HG02623 (cell line): ENCODE results near the gene TRAF2.

Experiments used
- ATAC-seq: cut with Tn5 transposase; IDR thresholded peaks from one replicate; pipeline ENCODE4 v1.9.1; 2021; ENCODE audit warnings: moderate library complexity; ENCODE audit not compliant: unreplicated experiment

The TRAF2 gene

DNA sequence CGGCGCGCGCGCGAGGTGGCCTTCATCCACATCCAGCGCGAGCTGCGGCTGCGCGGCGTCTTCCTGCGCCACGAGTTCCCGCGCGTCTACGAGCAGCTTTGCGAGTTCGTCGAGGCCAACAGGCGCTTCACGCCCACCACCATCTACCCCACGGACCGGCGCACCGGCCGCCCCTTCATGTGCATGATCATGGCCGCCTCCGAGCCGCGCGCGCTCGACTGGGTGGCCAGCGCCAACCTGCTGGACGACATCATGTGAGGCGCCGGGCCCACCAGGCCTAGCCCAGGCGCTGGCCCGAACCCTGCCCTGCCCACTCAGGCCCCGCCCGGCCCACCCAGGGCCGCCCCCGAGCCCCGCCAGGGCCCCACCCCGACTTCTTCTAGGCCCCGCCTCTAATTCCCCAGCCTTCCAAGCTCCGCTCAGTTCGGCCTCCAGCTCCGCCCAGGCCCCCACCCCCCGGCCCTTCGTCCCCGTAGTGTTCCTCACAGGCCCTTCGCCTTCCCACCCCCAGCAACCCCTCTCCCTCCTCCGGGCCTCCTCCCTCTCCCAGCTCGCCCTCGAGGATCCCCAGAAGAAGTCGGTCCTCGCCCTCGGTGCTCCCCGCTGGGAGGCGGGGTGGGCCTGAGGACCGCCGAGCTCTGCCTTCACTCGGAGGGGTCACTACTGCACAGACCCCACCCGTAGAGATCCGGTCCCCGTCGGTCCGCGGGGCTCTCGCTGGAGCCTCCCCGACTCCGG is 39.1 kb upstream of the TRAF2 start:
- ATAC-seq = no peak

- ATAC-seq = no peak
These were observed 38.4 kb upstream of the TRAF2 start for GRCh38 chr9:136847826-136848392.

- no peak for ATAC-seq
These were observed 37.8 kb upstream of the TRAF2 start for GRCh38 chr9:136848393-136849037.

GRCh38 chr9:136849038-136849959 is 37.0 kb upstream of the TRAF2 start, which contains the start of gene PHPT1:
Gene PHPT1 (plus strand): TSS chr9:136849409. CDS start chr9:136849431, 22 bp downstream.
- ATAC-seq = peak; percentile 75

DNA sequence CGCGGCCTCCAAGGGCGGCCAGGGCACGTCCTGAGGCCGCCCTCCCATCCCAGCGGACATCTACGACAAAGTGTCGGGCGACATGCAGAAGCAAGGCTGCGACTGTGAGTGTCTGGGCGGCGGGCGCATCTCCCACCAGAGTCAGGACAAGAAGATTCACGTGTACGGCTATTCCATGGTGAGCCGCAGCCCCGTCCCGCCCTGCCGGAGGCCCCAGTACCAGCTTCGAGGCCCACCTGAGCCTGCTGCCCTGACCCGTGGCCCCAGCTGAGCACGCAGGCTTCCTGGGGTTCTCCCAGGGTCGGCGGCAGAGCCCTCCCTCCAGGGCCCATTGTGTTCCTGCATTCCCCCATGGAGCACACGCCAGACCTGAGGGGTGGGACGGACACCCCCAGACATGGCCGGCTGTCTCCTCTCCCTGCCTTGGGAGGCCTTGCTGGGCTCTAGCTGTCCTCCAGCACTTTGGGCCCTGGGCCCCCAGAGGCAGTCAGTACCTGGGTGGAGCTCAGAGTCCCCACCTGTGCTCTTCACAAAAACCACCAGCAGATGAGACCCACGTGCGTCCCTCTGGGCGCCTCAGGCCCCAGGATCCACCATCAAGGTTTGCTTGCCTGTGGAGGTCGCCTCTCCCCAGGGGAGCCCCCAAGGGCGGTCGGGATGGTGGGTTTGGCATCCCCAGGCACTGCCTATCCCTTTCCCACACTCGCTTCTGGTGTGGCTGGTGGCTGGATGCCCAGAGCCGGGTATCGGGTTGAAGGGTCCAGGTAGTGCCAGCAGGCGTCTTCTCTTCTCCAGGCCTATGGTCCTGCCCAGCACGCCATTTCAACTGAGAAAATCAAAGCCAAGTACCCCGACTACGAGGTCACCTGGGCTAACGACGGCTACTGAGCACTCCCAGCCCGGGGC is 36.1 kb upstream of the TRAF2 start:
- no peak for ATAC-seq

DNA sequence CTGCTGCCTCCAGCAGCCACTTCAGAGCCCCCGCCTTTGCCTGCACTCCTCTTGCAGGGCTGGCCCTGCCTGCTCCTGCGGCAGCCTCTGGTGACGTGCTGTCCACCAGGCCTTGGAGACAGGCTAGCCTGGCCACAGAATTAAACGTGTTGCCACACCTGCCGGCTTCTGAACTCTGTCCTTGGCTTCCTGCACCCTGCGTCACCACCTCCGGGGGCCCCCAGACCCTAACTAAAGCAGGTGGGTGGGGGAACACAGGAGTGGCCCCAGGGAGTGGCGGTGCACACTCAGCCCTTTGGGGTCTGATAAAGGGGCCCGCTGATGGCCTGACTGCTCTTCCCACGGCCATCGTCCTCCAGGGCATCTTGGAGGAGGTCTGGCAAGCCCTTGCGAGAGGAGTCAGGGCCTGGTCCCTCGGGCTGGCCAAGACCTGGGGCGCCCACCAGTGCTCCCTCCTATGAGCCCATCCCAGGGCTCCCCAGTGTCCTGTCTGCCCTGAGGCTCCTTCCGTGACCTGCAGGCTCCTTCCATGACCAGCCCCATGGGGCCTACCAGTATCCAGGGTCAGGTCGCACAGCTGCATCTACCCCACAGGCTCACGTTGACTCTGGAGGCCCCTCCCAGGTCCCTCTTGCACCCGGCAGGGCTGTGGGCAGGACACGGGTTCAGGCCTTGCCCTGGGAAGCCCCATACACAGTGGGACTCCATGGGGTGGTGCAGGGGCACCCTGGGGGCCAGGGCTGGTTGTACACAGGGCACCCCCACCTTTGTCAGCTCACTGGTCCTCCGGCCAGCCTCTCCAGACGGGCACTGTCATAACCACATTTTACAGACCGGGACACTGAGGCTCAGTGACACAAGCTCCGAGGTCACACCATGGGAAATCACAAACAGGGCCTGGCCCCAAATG is 35.2 kb upstream of the TRAF2 start:
- no peak for ATAC-seq

- ATAC-seq = no peak
These were observed 34.2 kb upstream of the TRAF2 start, which contains the start of gene MAMDC4 for GRCh38 chr9:136851941-136852663. Gene MAMDC4 (plus strand): TSS chr9:136852346. CDS start chr9:136852417, 71 bp downstream.

DNA sequence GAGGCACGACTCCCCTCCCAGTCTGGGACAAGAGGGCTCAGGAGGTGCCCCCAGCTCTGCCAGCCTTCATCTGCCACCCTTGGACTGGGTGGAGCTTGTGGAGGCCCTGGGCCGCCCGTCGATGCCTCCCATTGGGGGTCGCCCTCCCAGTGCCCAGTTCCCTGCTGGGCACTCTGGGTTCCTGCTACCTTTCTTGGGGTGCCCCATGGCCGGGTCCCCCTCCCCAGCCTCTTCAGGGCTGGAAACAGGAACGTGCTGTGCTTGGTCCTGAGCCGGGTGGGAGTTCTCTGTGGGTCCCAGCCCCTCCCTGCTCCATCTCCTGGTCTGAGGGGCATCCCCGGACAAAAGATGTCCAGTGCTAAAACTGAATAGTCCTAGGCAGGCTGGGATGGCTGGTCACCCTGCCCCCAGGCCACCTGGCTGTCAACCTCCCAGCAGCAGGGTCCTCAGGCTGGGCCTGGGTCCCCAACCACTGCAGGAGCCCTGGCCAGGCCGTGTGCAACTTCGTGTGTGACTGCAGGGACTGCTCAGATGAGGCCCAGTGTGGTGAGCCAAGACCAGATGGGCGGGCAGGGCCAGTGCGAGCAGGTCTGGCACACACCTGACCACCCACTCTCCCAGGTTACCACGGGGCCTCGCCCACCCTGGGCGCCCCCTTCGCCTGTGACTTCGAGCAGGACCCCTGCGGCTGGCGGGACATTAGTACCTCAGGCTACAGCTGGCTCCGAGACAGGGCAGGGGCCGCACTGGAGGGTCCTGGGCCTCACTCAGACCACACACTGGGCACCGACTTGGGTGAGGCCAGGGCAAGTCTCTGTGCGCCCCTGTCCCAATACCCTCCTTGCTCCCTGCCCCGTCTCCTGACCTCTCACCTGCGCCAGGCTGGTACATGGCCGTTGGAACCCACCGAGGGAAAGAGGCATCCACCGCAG is 33.4 kb upstream of the TRAF2 start:
- no peak for ATAC-seq

DNA sequence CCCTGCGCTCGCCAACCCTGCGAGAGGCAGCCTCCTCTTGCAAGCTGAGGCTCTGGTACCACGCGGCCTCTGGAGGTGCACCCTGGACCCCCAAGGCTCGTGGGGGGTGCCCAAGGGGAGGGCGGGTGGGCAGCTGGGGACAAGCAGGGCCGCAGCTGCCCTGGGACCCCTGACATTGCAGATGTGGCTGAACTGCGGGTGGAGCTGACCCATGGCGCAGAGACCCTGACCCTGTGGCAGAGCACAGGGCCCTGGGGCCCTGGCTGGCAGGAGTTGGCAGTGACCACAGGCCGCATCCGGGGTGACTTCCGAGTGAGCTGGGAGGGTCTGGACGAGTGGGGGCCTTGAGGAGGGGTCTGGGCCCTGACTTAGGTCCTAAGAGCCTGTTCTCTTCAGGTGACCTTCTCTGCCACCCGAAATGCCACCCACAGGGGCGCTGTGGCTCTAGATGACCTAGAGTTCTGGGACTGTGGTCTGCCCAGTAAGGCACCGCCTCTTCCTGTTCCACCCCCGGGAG is 32.7 kb upstream of the TRAF2 start:
- ATAC-seq = no peak

- ATAC-seq = no peak
These were observed 32.0 kb upstream of the TRAF2 start for GRCh38 chr9:136854113-136854841.

DNA sequence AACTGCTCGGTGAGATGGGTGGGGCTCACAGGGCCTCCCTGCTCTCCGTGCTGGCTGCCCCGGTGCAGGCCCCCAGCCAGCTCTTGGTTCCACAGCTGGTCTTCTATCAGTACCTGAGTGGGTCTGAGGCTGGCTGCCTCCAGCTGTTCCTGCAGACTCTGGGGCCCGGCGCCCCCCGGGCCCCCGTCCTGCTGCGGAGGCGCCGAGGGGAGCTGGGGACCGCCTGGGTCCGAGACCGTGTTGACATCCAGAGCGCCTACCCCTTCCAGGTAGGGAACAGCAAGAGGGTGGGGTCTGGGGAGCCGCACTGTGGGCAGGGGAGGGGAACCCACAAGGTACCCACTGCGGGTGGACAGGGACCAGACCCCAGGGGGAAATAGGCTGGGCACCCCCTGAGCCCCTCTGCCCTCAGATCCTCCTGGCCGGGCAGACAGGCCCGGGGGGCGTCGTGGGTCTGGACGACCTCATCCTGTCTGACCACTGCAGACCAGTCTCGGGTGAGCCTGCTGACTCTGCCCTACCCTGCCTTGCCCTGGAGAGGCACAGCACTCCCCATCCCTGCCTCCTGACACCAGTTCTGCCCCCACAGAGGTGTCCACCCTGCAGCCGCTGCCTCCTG is 31.4 kb upstream of the TRAF2 start:
- no peak for ATAC-seq

- no peak for ATAC-seq
These were observed 30.7 kb upstream of the TRAF2 start for GRCh38 chr9:136855461-136856078.

GRCh38 chr9:136856079-136856476 is 30.2 kb upstream of the TRAF2 start:
- no peak for ATAC-seq

DNA sequence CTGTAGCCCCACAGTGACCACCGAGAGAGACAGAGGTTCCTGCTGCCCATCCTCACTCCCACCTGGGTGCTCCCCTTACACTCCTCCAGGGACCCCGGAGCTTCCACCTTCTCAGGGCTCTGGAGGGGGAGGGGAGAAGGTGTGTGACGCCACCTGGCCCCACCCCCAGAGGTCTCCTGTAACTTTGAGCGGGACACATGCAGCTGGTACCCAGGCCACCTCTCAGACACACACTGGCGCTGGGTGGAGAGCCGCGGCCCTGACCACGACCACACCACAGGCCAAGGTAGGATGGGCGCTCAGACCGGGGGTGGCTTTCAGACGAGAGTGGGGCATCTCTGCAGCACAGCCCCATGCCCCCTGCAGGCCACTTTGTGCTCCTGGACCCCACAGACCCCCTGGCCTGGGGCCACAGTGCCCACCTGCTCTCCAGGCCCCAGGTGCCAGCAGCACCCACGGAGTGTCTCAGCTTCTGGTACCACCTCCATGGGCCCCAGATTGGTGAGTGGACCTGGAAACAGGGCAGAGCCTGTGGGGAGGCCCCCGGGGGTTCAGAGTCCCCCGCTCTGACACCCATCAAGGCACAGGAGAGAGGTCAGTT is 29.7 kb upstream of the TRAF2 start:
- ATAC-seq = no peak

DNA sequence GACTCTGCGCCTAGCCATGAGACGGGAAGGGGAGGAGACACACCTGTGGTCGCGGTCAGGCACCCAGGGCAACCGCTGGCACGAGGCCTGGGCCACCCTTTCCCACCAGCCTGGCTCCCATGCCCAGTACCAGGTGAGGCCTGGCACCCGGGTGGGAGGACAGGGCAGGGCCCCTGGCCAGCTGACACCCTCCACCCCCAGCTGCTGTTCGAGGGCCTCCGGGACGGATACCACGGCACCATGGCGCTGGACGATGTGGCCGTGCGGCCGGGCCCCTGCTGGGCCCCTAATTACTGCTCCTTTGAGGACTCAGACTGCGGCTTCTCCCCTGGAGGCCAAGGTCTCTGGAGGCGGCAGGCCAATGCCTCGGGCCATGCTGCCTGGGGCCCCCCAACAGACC is 29.1 kb upstream of the TRAF2 start:
- ATAC-seq = no peak
